Smooth muscle cell (in vitro differentiated cells): ENCODE data around the gene LDLRAP1. TPM values are rescaled to one million over a fixed set of nuclear protein-coding genes. Genes with fewer than 3 reads are reported as not detected.

Experiments used
- DNase-seq: peaks from one replicate; lab custom pipeline; 2025; ENCODE audit not compliant: unreplicated experiment; lab: John Stamatoyannopoulos, UW
- H2AFZ ChIP-seq: fragments of 200-600 bp; sonication (generic); 2 replicates; pipeline ENCODE4 v1.6.0; 2016; ENCODE audit warnings: antibody characterized with exemption, low read depth, mild to moderate bottlenecking
- H3F3A ChIP-seq: fragments of 200-600 bp; sonication (generic); 2 replicates; pipeline ENCODE4 v1.6.0; 2017; ENCODE audit warnings: antibody characterized with exemption, low read depth
- H3K27ac ChIP-seq: fragments of 200-600 bp; sonication (generic); 2 replicates; pipeline ENCODE4 v1.5.1; 2016; ENCODE audit warnings: low read depth, mild to moderate bottlenecking
- H3K27me3 ChIP-seq: fragments of 200-600 bp; sonication (generic); 2 replicates; pipeline ENCODE4 v1.6.1; 2016; ENCODE audit warnings: low read depth, mild to moderate bottlenecking
- H3K36me3 ChIP-seq: fragments of 200-600 bp; sonication (generic); 2 replicates; pipeline ENCODE4 v1.5.1; 2016; ENCODE audit warnings: low read depth
- H3K4me1 ChIP-seq: fragments of 200-600 bp; sonication (generic); 2 replicates; pipeline ENCODE4 v1.5.1; 2016; ENCODE audit warnings: low read depth
- H3K4me2 ChIP-seq: fragments of 200-600 bp; sonication (generic); 2 replicates; pipeline ENCODE4 v1.6.0; 2016; ENCODE audit warnings: mild to moderate bottlenecking
- H3K4me3 ChIP-seq: fragments of 200-600 bp; sonication (generic); 2 replicates; pipeline ENCODE4 v1.5.1; 2016; ENCODE audit warnings: mild to moderate bottlenecking
- H3K79me2 ChIP-seq: fragments of 200-600 bp; sonication (generic); 2 replicates; pipeline ENCODE4 v1.6.0; 2016; ENCODE audit warnings: low read depth, mild to moderate bottlenecking
- H3K9ac ChIP-seq: fragments of 200-600 bp; sonication (generic); 2 replicates; pipeline ENCODE4 v1.6.0; 2016; ENCODE audit warnings: low read depth
- H3K9me3 ChIP-seq: fragments of 200-600 bp; sonication (generic); replicated peaks from 2 replicates; pipeline ENCODE4 v1.5.1; 2016; ENCODE audit warnings: low read depth
- H4K20me1 ChIP-seq: fragments of 200-600 bp; sonication (generic); 2 replicates; pipeline ENCODE4 v1.6.0; 2016; ENCODE audit warnings: low read depth
- WGBS: methylation state at CpG from one replicate; pipeline ENCODE4 v1.1.7; 2016; ENCODE audit warnings: low lambda C conversion rate; 5-methylcytosine and 5-hydroxymethylcytosine counted together
- polyA plus RNA-seq: library from polyadenylated mRNA; unstranded; fragments of >200 nt; fragmentation: Nextera tagmentation; extraction: Ambion mirVana; gene quantifications from 2 replicates; pipeline ENCODE4 v1.2.1, GENCODE V29; 2016
- total RNA-seq: library from RNA; depleted of rRNA; stranded (reverse); fragments of >200 nt; gene quantifications from 2 replicates; pipeline ENCODE4 v1.2.3, GENCODE V29; 2014
- TF ChIP-seq, protein P1 (sequence below): fragments of 200-600 bp; sonication (generic); IDR thresholded peaks from 2 replicates; pipeline ENCODE4 v1.5.1; 2017; ENCODE audit warnings: borderline replicate concordance, mild to moderate bottlenecking, antibody characterized with exemption; ENCODE audit not compliant: insufficient read depth, poor library complexity, severe bottlenecking

LDLRAP1 gene
- total and polyA plus RNA-seq, 2 experiments from 2014 or later = 19.5 to 39.0 TPM

DNA sequence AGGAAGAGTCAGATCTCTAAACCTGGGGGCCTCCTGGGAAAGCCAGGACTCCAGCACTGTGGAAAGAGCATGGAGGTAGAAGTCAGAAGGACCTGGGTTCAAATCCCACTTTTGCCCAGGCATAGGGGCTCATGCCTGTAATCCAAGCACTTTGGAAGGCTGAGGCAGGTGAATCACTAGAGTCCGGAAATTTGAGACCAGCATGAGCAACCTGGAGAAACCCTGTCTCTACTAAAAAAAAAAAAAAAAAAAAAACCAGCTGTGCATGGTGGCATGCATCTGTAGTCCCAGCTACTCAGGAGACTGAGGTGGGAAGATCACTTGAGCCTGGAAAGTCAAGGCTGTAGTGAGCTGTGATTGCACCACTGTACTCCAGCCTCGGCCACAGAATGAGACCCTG, 31.8 kb downstream of the LDLRAP1 start:
- no peak overlapping the region for H3K27ac ChIP-seq
- H3K9me3 ChIP-seq = no peaks in the 10 kb centered on the region
- no peaks in the 10 kb centered on the region for H4K20me1 ChIP-seq
- H3K4me1 ChIP-seq = peaks cover 7% of the 10 kb centered on the region
- no peaks in the 10 kb centered on the region for H3K36me3 ChIP-seq
- peaks cover 6% of the 10 kb centered on the region for H3F3A ChIP-seq
- 79% methylated on average over 2 of the region's 2 CpGs for WGBS
- TF ChIP-seq, protein P1, sequence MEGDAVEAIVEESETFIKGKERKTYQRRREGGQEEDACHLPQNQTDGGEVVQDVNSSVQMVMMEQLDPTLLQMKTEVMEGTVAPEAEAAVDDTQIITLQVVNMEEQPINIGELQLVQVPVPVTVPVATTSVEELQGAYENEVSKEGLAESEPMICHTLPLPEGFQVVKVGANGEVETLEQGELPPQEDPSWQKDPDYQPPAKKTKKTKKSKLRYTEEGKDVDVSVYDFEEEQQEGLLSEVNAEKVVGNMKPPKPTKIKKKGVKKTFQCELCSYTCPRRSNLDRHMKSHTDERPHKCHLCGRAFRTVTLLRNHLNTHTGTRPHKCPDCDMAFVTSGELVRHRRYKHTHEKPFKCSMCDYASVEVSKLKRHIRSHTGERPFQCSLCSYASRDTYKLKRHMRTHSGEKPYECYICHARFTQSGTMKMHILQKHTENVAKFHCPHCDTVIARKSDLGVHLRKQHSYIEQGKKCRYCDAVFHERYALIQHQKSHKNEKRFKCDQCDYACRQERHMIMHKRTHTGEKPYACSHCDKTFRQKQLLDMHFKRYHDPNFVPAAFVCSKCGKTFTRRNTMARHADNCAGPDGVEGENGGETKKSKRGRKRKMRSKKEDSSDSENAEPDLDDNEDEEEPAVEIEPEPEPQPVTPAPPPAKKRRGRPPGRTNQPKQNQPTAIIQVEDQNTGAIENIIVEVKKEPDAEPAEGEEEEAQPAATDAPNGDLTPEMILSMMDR = no peak
- no peak overlapping the region for H3K4me3 ChIP-seq
- no peak overlapping the region for H3K9ac ChIP-seq
- DNase-seq = no peak
- no peaks in the 10 kb centered on the region for H3K27me3 ChIP-seq
- H3K4me2 ChIP-seq = no peak overlapping the region
- no peaks in the 10 kb centered on the region for H3K79me2 ChIP-seq
- H2AFZ ChIP-seq = no peak overlapping the region

DNA sequence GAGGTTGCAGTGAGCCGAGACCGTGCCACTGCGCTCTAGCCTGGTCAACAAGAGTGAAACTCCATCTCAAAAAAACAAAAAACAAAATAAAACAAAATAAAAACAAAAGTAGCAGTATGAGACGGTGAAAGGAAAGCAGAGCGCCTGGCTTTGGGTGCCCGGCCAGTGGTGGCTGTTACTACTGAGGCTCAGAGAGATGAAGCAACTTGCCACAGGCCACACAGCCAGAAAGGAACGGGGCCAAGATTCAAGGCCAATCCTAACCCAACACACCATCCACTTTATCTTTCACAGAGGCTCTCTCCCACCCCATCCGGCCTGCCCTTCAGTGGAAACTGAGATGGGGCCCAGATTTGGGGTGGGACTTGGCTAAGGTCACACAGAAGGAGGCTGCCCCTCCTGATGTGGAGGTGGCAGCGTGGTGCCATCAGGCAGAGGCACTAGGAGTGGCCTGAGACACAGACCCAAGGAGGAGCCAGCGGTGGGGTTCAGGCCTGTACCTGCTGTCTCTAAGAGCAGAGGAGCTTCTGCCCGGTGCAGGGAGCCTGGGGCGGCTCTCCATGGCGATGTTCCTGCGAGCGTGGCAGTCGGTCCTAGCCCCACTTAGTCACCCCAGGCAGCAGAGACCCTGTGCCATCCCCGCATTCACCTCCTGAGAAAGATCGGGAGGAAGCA, 33.2 kb downstream of the LDLRAP1 start:
- no peak overlapping the region for H3K9ac ChIP-seq
- H3K4me2 ChIP-seq = no peak overlapping the region
- no peak overlapping the region for H3K4me3 ChIP-seq
- WGBS = 91% methylated on average over 18 of the region's 18 CpGs
- no peak for DNase-seq
- no peak overlapping the region for H3K27ac ChIP-seq
- no peaks in the 10 kb centered on the region for H3K36me3 ChIP-seq
- TF ChIP-seq, protein P1 = no peak
- peaks cover 7% of the 10 kb centered on the region for H3K4me1 ChIP-seq
- H3K9me3 ChIP-seq = no peaks in the 10 kb centered on the region
- no peak overlapping the region for H2AFZ ChIP-seq
- no peaks in the 10 kb centered on the region for H3K79me2 ChIP-seq
- no peaks in the 10 kb centered on the region for H3K27me3 ChIP-seq
- H4K20me1 ChIP-seq = no peaks in the 10 kb centered on the region
- H3F3A ChIP-seq = no peaks in the 10 kb centered on the region

DNA sequence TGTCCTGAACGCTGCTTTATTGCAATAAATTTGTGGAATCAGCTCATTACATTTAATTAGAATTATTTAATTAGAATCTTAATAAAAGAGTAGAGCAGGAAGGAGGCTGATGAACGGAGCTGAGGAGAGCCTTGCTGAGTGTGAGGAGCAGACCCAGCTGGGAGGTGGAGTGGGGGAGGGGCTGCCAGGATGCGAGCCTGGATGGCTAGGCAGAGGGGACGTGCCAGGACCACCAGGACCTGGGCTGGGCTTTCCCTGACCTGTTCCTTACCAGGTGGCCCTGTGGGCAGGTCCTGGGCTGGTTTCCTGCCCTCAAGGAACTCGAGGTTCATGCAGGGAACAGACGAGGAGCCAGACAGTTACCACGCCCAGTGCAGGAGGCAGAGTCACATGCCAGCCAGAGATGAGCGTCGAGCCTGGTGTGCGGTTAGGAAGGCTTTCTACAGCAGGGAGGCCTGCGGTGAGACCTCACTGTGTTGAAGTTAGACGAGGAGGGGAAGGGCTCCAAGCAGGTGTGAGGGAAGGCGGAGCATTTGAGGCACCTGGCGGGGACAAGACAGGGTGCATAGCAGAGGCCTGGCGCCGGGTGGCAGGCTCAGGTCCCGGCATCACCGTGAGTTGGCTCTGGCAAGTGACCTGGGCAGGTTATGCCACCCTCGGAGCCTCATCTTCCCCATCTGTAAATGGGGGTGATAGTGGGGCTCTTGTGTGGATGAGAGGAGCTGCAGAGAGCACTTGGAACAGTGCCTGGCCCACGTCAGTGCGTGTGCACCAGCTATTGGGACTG, 33.9 kb downstream of the LDLRAP1 start:
- no peaks in the 10 kb centered on the region for H3K36me3 ChIP-seq
- H3K79me2 ChIP-seq = no peaks in the 10 kb centered on the region
- no peaks in the 10 kb centered on the region for H3F3A ChIP-seq
- 91% methylated on average over 21 of the region's 21 CpGs for WGBS
- H2AFZ ChIP-seq = no peak overlapping the region
- H3K27me3 ChIP-seq = no peaks in the 10 kb centered on the region
- H3K4me2 ChIP-seq = no peak overlapping the region
- H3K9ac ChIP-seq = no peak overlapping the region
- TF ChIP-seq, protein P1 = no peak
- H3K4me1 ChIP-seq = peaks cover 7% of the 10 kb centered on the region
- no peak overlapping the region for H3K4me3 ChIP-seq
- no peak overlapping the region for H3K27ac ChIP-seq
- H3K9me3 ChIP-seq = no peaks in the 10 kb centered on the region
- DNase-seq = no peak
- no peaks in the 10 kb centered on the region for H4K20me1 ChIP-seq
